Esophagus squamous epithelium (tissue), 4 donors: ENCODE measurements around the gene TCF4.

Source experiments
- POLR2A ChIP-seq, 4 donors: fragments of 450-650 bp; IDR thresholded peaks; one replicate each; pipeline ENCODE4 v1.6.1; 2017; ENCODE audit warnings: antibody characterized with exemption in 4 of 4, mild to moderate bottlenecking in 4 of 4, moderate library complexity in 3 of 4
- TF ChIP-seq, protein P1 (sequence below), 6 experiments: fragments of 450-650 bp in 4 of 6; fragments of 200-600 bp in 2 of 6; sonication (generic) in 2 of 6; IDR thresholded peaks; one replicate each; pipeline ENCODE4 v1.5.1; 2016 to 2019; ENCODE audit warnings: antibody characterized with exemption in 6 of 6, mild to moderate bottlenecking in 4 of 6, moderate library complexity in 4 of 6

DNA sequence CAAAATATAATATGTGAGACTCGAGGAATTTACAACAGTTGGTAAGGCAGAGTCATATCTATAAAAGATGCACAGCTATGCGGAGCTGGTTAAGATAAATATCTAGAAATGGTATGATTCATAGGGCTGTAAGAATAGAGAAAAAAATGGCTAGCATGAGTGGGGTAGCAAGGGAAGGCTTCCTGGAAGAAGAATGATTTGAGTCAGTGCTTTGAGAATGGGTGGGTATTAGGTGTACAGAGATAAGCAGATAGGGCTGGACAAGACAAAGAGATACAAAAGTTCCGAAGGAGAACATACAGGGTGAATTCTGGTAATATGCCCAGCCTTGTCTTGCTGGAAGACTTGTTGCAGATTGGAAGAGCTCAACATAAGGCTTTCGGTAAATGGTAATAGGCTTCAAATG is 337.2 kb downstream of the TCF4 start:
- TF ChIP-seq, protein P1, sequence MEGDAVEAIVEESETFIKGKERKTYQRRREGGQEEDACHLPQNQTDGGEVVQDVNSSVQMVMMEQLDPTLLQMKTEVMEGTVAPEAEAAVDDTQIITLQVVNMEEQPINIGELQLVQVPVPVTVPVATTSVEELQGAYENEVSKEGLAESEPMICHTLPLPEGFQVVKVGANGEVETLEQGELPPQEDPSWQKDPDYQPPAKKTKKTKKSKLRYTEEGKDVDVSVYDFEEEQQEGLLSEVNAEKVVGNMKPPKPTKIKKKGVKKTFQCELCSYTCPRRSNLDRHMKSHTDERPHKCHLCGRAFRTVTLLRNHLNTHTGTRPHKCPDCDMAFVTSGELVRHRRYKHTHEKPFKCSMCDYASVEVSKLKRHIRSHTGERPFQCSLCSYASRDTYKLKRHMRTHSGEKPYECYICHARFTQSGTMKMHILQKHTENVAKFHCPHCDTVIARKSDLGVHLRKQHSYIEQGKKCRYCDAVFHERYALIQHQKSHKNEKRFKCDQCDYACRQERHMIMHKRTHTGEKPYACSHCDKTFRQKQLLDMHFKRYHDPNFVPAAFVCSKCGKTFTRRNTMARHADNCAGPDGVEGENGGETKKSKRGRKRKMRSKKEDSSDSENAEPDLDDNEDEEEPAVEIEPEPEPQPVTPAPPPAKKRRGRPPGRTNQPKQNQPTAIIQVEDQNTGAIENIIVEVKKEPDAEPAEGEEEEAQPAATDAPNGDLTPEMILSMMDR (IDR thresholded peaks at IDR 0.05): no peak
- TF ChIP-seq POLR2A (IDR thresholded peaks at IDR 0.05): no peak
